HG02840 (cell line): Measurements from ENCODE around the gene TTC21B.

ENCODE experiments used
- ATAC-seq: cut with Tn5 transposase; IDR thresholded peaks from one replicate; pipeline ENCODE4 v1.9.1; 2021; ENCODE audit warnings: mild to moderate bottlenecking, moderate library complexity, moderate number of reproducible peaks; ENCODE audit not compliant: unreplicated experiment, low FRiP score

TTC21B gene

DNA sequence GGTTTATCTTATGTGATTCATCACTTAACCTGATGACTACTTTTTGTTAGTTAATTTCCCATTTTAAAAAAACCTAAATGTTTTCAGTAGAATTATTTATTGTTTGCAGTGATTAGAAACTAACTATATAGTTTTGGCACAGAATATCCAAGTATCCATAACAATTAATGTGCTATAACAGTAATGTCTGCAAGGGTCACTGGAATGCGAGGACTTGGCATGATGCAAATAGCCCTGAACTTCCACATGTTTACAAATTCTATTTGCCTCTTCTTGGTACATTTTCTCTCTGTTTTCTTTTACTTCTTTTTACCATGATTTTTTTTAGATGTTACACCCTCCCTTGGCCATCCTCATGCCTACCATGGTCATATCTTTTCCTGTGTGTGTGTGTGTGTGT lies 110.2 kb downstream of the TTC21B start:
- ATAC-seq, result no peak

DNA sequence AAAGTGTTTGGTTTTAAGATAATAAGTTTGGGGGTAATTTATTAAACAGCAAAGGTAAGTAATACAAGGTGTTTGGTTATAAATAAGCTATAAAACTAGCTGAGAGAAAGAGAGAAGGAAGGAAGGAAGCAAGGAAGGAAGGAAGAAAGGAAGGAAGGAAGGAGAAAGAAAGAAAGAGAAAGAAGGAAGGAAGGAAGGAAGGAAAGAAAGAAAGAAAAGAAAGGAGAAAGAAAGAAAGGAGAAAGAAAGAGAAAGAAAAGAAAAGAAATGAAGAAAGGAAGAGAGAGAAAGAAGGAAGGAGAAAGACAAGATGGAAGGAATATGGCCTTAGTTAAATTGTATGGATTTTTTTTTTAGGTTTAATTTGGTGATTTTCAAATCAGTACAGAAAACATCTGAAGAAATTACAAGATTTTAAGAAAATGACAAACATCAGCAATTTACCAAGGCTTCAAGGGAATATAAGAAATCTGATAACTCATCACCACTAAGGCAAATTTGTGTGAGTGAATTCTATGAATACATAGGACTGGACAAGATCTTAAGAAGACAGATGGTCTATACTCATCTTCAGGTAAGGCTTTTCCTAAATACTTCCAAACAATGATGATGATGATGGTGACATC lies 113.1 kb downstream of the TTC21B start:
- ATAC-seq, result no peak

DNA sequence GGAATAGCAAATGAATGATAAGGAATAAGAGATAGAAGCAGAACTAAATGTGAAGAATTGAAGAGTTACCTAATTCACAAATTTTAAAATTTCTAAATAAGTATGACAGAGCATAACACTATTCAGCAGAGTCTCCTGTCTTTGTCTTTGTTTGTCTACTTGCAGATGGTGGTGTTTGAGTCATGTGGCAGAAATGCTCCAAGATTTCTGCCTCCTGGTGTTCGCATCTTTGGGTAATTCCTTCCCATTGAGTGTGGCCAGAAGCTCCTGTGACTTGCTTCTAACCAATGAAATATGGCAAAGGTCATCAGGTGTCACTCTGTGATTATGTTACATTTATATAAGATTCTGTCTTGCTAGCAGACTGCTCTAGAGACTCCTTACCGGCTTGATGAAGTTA lies 114.0 kb downstream of the TTC21B start:
- ATAC-seq, result no peak

DNA sequence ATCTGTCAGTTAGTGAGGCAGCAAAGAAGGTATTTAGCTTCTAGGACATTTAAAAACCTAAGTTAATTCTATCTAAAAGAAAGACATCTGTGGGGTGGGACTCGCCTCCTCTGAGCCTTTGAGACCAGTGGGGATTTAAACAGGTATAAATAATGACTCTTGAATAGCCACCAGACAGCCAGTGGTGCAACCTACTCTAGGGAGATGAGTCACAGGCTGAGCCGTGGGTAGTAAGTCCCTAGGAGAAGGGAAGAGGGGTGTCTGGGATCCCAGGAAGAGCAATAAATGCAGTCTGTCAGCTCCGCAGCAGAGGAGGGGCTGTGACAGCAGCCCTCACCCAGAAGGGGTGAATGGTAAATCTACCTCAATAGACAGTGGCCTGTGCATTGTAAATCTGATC lies 116.5 kb downstream of the TTC21B start:
- ATAC-seq, result no peak

DNA sequence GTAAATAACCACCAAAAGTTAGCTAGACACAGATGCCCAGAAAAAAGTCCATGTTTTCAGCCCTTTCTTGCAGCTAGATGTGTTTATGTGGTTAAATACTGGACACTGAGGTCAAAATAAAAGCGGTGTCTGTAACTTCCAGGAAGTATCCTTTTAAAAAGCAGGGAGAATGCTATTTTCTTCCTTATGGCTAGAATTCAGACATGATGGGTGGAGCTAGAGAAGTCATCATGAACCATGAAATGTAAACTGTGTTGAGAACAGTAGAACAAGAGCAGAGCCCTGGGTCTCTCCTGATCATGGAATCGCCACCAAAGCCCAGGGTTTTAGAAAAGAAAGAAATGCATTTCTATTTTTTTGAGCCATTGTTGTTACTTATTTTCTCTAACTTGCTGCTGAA lies 118.2 kb downstream of the TTC21B start:
- no peak for ATAC-seq

DNA sequence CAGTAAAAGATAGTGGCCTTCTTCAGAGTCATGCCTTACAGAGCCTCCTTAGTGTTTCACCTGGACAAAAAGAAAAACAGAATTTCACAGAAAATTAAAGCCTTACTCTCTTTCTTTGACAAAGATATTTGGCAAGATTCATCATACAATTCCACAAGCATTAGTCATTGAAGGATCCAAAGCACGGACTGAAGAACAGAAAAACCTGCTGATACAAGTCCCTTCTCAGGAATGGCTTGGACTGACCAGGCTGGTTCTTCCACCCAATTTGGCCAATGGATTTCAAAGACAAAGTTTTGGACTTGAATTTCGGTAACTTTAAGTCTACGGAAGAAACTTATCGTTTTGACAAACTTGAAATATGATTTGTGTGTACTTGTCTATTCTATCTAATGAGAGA lies 120.4 kb downstream of the TTC21B start:
- ATAC-seq, result no peak

DNA sequence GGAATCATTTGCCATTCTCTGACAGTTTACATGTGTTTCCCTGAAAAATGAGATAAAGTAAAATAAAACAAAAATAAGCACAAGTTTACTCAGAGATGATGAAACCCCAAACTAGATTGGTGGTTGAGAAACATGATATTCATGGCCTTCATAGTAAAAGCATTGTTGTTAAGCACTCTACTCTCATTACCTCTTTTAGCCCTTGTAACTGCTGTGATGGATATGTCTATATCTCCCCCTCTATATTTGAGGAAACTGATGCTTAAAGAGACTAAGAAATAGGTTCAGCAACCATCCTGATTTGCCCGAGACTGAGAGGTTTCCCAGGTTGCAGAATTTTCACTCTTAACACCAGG lies 125.7 kb downstream of the TTC21B start:
- ATAC-seq, result no peak

DNA sequence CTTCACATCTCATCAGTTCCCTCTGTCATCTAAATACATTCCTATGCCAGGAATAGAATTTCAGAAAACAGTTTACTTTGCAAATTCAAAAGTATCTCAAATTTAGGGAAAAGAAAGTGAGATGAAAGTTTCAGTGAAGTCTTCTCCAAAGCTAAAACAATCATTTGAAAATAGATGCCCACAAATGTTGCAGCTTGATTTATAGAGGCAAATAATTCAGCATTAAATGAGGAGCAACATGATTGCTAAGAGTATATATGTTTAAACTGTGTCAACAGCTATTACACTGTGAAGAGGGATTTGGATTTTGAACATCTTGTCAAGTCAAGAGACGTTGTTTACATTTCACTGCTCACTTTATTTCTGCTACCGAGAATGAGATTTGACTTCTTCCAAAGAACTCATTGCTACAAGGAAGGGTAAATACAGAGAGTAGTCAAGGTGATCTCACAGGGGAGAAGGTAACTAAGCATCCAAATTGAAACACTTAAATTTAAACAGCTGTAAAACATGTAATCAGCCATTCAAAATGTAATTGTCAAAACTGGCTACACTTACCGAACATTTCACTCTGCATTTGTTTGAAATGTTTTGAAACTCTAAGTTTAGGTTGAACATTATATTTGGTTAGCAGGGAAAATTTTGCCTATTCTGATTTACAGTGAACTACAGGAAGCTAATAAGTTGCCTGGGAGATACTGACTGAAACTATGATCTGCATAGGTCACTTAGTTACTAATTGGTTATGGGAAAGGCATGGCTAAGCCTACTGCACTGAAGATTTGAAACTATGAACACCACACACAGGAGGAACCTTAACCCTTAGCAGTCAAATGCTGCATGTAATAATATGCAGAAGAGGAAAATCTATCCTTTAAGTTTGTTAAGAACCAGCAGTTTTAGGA lies 126.3 kb downstream of the TTC21B start:
- ATAC-seq, result no peak

DNA sequence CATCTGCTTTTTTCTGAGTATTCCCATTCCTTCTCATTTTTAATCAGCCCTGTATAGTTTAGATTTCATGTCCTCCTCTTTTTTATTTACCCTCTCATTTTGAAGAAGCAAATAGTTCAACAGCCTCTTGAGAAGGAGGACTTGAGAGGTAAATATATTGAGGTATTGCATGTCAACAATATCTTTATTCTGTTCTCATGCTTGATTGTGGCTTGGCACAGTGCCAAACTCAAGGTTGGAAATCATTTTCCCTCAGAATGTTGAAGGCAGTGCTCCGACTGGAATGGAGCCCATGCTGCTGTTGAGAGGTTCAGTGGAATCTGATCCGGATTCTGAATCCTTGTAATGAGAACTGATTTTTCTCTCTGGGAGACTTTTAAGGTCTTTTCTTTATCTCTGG lies 128.5 kb downstream of the TTC21B start:
- no peak for ATAC-seq
